ENCODE results near the gene CHST9. TPM values are rescaled to one million over a fixed set of nuclear protein-coding genes. Genes with fewer than 3 reads are reported as not detected.
"Not testable (repeated sequence)": the region's sequence is repeated elsewhere in the genome, so short reads cannot be mapped to it uniquely, and the experiment has no call there.

Gene CHST9
- total RNA-seq, 1 donor from 2014 or later, result 0.03 TPM

- H3K36me3 ChIP-seq, result no peaks in the 10 kb centered on the region
- TF ChIP-seq CTCF (IDR thresholded peaks at IDR 0.05), result no peak
- ATAC-seq, result no peak
- no peaks in the 10 kb centered on the region for H3K4me1 ChIP-seq
- no peak overlapping the region for H3K27ac ChIP-seq
- H3K27me3 ChIP-seq, result no peaks in the 10 kb centered on the region
- no peak overlapping the region for H3K4me3 ChIP-seq
- no peaks in the 10 kb centered on the region for H3K9me3 ChIP-seq
- intact Hi-C loops (cut with DNase I), result no loop called here
- no peak for DNase-seq
Measured at GRCh38 chr18:26978812-26979341, 206.2 kb downstream of the CHST9 start.

- intact Hi-C loops (cut with DNase I), result no loop called here
- H3K27me3 ChIP-seq, result no peaks in the 10 kb centered on the region
- no peaks in the 10 kb centered on the region for H3K36me3 ChIP-seq
- H3K27ac ChIP-seq, result no peak overlapping the region
- H3K9me3 ChIP-seq, result no peaks in the 10 kb centered on the region
- no peak for DNase-seq
- H3K4me3 ChIP-seq, result no peak overlapping the region
- no peak for ATAC-seq
- H3K4me1 ChIP-seq, result no peaks in the 10 kb centered on the region
- no peak for TF ChIP-seq CTCF (IDR thresholded peaks at IDR 0.05)
Measured at GRCh38 chr18:26977781-26978180, 207.3 kb downstream of the CHST9 start.

GRCh38 chr18:26976206-26976605 lies 208.9 kb downstream of the CHST9 start:
- H3K4me3 ChIP-seq, result no peak overlapping the region
- H3K36me3 ChIP-seq, result no peaks in the 10 kb centered on the region
- no peaks in the 10 kb centered on the region for H3K9me3 ChIP-seq
- DNase-seq (no peak), ATAC-seq (no peak)
- no peaks in the 10 kb centered on the region for H3K27me3 ChIP-seq
- no peak for TF ChIP-seq CTCF (IDR thresholded peaks at IDR 0.05)
- no peak overlapping the region for H3K27ac ChIP-seq
- no peaks in the 10 kb centered on the region for H3K4me1 ChIP-seq
- intact Hi-C loops (cut with DNase I), result no loop called here

GRCh38 chr18:26972549-26972948 lies 212.6 kb downstream of the CHST9 start:
- ATAC-seq, H3K27ac ChIP-seq: not testable (repeated sequence)

GRCh38 chr18:26971409-26971808 lies 213.7 kb downstream of the CHST9 start:
- Histone ChIP-seq H3K27ac (no peak overlapping the region), H3K4me3 (no peak overlapping the region), H3K4me1 (no peaks in the 10 kb centered on the region), H3K27me3 (no peaks in the 10 kb centered on the region), H3K36me3 (no peaks in the 10 kb centered on the region), H3K9me3 (no peaks in the 10 kb centered on the region)
- TF ChIP-seq CTCF (IDR thresholded peaks at IDR 0.05), result no peak
- intact Hi-C loops (cut with DNase I), result no loop called here
- ATAC-seq (no peak), DNase-seq (no peak)

More at GRCh38 chr18:26972549-26972948, 212.6 kb downstream of the CHST9 start:
- H3K27me3 ChIP-seq; DNase-seq; H3K4me3 ChIP-seq; H3K4me1 ChIP-seq; H3K9me3 ChIP-seq; H3K36me3 ChIP-seq; intact Hi-C loops (cut with DNase I): not testable (repeated sequence)

- Histone ChIP-seq H3K36me3 (no peaks in the 10 kb centered on the region), H3K4me3 (no peak overlapping the region), H3K27ac (no peak overlapping the region), H3K4me1 (no peaks in the 10 kb centered on the region), H3K9me3 (no peaks in the 10 kb centered on the region), H3K27me3 (no peaks in the 10 kb centered on the region)
- ATAC-seq (no peak), DNase-seq (no peak)
- intact Hi-C loops (cut with DNase I), result no loop called here
- TF ChIP-seq CTCF (IDR thresholded peaks at IDR 0.05), result no peak
Measured at GRCh38 chr18:26970637-26971036, 214.5 kb downstream of the CHST9 start.
